ENCODE measurements around the gene CHRNA1.
"Not testable (repeated sequence)": the region's sequence is repeated elsewhere in the genome, so short reads cannot be mapped to it uniquely, and the experiment has no call there.

CHRNA1 gene

GRCh38 chr2:174716785-174717184 lies 47.5 kb downstream of the CHRNA1 start:
- H3K4me3 ChIP-seq (ENCODE audit: severe bottlenecking) = no peak overlapping the region
- no peak overlapping the region for H3K27ac ChIP-seq (ENCODE audit: poor library complexity, severe bottlenecking)
- DNase-seq (ENCODE audit: low spot score) (no peak), ATAC-seq (ENCODE audit: low read depth) (no peak)
- H3K9me3 ChIP-seq (ENCODE audit: severe bottlenecking) = peaks cover 3% of the 10 kb centered on the region
- H3K27me3 ChIP-seq (ENCODE audit: insufficient read depth, poor library complexity, severe bottlenecking) = no peaks in the 10 kb centered on the region
- H3K4me1 ChIP-seq (ENCODE audit: insufficient read depth, poor library complexity, severe bottlenecking) = no peaks in the 10 kb centered on the region
- no peak for TF ChIP-seq CTCF (IDR thresholded peaks at IDR 0.05; ENCODE audit: poor library complexity, severe bottlenecking)
- no peaks in the 10 kb centered on the region for H3K36me3 ChIP-seq (ENCODE audit: low read depth)

GRCh38 chr2:174713686-174714085 lies 50.6 kb downstream of the CHRNA1 start:
- Histone ChIP-seq H3K36me3 (ENCODE audit: low read depth) (no peaks in the 10 kb centered on the region), H3K4me1 (ENCODE audit: insufficient read depth, poor library complexity, severe bottlenecking) (no peaks in the 10 kb centered on the region), H3K4me3 (ENCODE audit: severe bottlenecking) (no peak overlapping the region), H3K9me3 (ENCODE audit: severe bottlenecking) (peaks cover 3% of the 10 kb centered on the region), H3K27ac (ENCODE audit: poor library complexity, severe bottlenecking) (no peak overlapping the region), H3K27me3 (ENCODE audit: insufficient read depth, poor library complexity, severe bottlenecking) (no peaks in the 10 kb centered on the region)
- no peak for DNase-seq (ENCODE audit: low spot score)
- no peak for TF ChIP-seq CTCF (IDR thresholded peaks at IDR 0.05; ENCODE audit: poor library complexity, severe bottlenecking)
- ATAC-seq (ENCODE audit: low read depth) = no peak

GRCh38 chr2:174711206-174711605 lies 53.1 kb downstream of the CHRNA1 start:
- no peak for ATAC-seq (ENCODE audit: low read depth)
- no peak overlapping the region for H3K4me3 ChIP-seq (ENCODE audit: severe bottlenecking)
- no peak overlapping the region for H3K27ac ChIP-seq (ENCODE audit: poor library complexity, severe bottlenecking)
- H3K36me3 ChIP-seq (ENCODE audit: low read depth) = no peaks in the 10 kb centered on the region
- DNase-seq (ENCODE audit: low spot score) = no peak
- no peaks in the 10 kb centered on the region for H3K27me3 ChIP-seq (ENCODE audit: insufficient read depth, poor library complexity, severe bottlenecking)
- no peaks in the 10 kb centered on the region for H3K4me1 ChIP-seq (ENCODE audit: insufficient read depth, poor library complexity, severe bottlenecking)
- no peak for TF ChIP-seq CTCF (IDR thresholded peaks at IDR 0.05; ENCODE audit: poor library complexity, severe bottlenecking)
- peaks cover 3% of the 10 kb centered on the region for H3K9me3 ChIP-seq (ENCODE audit: severe bottlenecking)

GRCh38 chr2:174709416-174710004 lies 54.8 kb downstream of the CHRNA1 start:
- H3K4me1 ChIP-seq (ENCODE audit: insufficient read depth, poor library complexity, severe bottlenecking); H3K27ac ChIP-seq (ENCODE audit: poor library complexity, severe bottlenecking); H3K4me3 ChIP-seq (ENCODE audit: severe bottlenecking); H3K36me3 ChIP-seq (ENCODE audit: low read depth); H3K9me3 ChIP-seq (ENCODE audit: severe bottlenecking); DNase-seq (ENCODE audit: low spot score); ATAC-seq (ENCODE audit: low read depth); H3K27me3 ChIP-seq (ENCODE audit: insufficient read depth, poor library complexity, severe bottlenecking): not testable (repeated sequence)

- H3K4me1 ChIP-seq (ENCODE audit: insufficient read depth, poor library complexity, severe bottlenecking) = no peaks in the 10 kb centered on the region
- H3K27me3 ChIP-seq (ENCODE audit: insufficient read depth, poor library complexity, severe bottlenecking) = no peaks in the 10 kb centered on the region
- DNase-seq (ENCODE audit: low spot score) (no peak), ATAC-seq (ENCODE audit: low read depth) (no peak)
- no peaks in the 10 kb centered on the region for H3K36me3 ChIP-seq (ENCODE audit: low read depth)
- no peak overlapping the region for H3K4me3 ChIP-seq (ENCODE audit: severe bottlenecking)
- no peak for TF ChIP-seq CTCF (IDR thresholded peaks at IDR 0.05; ENCODE audit: poor library complexity, severe bottlenecking)
- H3K27ac ChIP-seq (ENCODE audit: poor library complexity, severe bottlenecking) = no peak overlapping the region
- H3K9me3 ChIP-seq (ENCODE audit: severe bottlenecking) = peaks cover 3% of the 10 kb centered on the region
These were observed 55.6 kb downstream of the CHRNA1 start for GRCh38 chr2:174708713-174709112.

All from RWPE2 (cell line).